Measurements from ENCODE around the gene POLR2H.
A peak's percentile ranks its signal among the peaks of the same experiment; 100 is the strongest.

POLR2H gene

DNA sequence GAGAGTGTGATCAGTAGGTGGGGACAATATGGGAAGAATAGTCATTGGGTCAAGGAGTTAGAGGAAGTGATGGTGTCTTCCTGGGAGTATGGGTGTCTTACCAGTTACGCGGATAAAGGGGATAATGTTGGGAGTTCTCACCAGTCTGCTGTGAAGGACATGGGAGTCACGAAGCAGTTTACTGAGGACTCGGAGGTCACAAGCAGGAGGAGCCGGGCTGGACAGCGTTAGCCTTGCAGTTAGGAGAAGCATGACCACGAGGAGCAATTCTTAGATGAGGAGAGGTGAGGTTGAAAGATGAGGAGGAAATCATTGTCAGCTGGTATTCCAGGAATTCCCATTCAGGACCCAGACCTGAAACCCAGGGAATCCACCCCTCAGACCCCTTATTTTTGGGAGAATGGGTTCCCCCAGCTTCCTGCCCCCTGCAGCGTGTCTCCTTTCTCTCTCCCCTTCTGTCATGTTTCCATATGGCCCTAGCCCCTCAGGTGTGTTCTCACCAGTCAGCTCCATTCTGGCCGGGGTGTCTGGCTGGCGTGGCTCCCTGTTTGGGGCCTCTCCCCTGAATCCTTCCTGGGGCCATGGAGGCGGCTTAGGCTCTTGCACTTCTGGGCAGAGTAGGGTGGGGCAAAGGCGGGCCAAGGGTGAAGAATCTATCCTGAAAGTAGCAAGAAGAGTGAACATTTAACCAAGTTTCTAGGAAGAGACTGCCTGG is 14.4 kb downstream of the POLR2H start:
- no peak for DNase-seq

DNA sequence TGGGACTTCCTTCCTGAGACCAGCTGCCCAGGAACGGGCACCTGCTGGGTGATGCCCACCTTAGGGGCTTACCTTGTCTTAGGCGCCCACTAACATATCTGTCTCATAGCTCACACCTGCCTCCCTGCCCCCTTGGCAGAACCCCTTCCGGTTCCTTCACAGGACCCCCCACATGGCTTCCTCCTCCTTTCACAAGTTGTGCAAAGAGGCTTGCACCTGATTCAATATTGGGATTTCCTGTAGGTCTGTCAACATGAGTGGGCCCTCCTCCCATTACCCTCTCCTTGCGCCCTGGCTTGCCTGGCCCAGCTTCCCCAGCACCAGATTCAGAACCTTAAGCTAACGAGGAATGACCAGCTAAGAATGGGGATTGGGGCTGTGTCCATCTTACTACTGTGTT is 15.9 kb downstream of the POLR2H start:
- no peak for DNase-seq

DNA sequence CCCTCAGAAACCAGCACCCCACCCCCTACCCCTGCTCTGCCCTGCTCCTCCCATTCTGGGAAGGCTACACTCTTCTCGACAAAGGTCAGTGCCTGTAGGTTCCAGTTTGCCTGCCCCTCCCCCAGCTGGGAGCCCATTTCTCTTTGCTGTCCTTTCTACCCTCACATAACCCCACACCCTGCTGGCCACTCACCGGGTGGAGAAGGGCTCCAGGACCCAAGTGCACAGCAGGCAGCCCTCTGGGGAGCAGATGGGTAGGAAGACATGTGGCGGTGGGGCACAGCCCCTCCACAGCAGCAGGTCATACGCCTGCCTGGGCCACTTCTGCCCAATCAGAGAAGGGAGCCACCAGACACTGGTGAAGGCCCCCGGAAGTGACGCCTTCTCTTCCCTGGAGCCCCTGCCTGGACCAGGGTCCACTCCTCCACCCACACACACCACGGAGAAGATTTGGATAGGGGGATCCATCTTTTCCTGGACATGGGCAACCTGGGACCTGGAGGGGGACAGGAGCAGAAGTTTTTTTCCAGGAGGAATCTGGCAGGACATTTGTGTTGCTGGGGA is 16.5 kb downstream of the POLR2H start, which contains the start of gene THPO:
THPO (minus strand) TSS at position 326 of the 564 bp plus-strand sequence. CDS start 1,948 bp downstream, outside the sequence.
- peak; percentile 66 for DNase-seq

DNA sequence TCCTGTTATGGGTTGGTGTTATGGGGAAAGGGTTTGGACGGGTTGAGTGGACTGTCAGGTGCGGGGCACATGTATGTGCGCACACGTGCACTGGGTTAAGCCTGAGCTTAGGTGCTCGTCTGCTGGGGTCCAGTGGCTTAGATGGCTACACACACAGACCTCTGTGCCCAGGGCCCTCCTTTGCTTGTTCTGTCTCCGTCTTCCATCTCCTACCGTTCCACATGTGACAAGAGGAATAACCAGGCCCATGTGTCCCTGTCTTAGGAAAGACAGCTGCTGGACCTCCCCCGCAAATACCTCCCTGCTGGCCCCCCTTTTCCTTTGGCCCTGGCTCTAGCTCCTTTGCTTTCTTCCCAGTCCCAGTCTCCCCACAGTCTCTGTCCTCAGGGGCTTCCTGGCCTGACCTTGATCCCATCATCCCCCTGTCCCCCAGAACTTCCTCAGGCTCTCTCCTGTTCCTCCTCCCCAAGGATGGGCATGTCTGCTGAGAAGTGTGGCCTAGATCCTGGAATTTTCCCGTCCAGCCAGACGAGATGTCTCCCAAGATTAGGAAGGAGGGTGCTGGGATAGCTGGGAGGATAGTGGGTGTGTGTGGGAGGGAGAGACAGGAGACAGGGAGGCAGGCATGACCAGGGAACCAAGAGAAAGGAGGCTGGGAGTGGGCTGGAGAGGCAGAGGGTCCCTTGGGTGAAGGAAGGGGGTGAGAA is 17.3 kb downstream of the POLR2H start:
- DNase-seq = no peak

DNA sequence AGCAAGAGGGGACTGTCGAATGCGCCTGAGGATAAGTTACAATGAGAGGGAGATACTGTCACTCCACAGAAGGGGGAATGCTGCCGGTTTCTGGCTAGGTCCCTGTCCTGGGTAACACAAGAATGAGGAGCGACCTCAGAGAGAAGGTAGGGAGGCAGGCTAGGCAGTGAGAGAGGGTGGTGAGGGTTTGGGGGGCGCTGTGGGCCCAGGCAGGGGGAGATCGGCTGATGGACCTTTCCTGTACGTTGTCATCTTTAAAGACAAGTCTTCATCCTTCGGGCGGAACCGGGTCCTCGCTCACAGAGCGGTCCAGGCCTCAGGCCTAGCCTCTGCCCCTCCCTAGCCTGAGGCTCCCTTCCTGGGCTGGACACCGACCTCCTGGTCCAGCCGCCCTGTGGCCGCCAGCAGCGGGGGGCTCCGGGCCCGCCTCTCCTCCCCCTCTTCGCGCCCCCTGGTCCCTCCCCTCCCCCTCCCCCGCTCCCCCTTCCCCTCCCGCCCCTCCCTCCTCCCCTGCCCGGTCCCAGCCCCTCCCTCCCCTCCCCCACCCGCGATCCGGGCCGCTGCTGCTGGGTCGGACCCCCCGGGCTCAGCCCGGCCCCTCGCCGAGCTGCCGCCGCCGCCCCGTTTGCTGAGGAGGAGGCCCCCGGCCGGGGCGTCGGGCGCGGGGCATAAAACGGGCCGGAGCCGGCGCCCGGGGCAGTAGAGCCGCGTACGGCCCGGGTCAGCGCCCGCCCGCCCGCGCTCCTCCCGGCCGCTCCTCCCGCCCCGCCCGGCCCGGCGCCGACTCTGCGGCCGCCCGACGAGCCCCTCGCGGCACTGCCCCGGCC is 18.1 kb downstream of the POLR2H start, which contains the start of gene CHRD:
CHRD (plus strand) TSS at position 697 of the 827 bp plus-strand sequence. CDS start 265 bp downstream, outside the sequence.
- no peak for DNase-seq

DNA sequence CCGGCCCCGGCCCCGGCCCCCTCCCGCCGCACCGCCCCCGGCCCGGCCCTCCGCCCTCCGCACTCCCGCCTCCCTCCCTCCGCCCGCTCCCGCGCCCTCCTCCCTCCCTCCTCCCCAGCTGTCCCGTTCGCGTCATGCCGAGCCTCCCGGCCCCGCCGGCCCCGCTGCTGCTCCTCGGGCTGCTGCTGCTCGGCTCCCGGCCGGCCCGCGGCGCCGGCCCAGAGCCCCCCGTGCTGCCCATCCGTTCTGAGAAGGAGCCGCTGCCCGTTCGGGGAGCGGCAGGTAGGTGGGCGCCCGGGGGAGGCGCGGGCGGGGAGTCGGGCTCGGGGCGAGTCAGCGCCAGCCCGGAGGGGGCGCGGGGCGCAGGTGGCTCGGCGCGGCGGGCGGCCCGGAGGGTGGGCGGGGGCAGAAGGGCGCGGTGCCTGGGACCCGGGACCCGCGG is 18.7 kb downstream of the POLR2H start:
- DNase-seq = peak; percentile 9

DNA sequence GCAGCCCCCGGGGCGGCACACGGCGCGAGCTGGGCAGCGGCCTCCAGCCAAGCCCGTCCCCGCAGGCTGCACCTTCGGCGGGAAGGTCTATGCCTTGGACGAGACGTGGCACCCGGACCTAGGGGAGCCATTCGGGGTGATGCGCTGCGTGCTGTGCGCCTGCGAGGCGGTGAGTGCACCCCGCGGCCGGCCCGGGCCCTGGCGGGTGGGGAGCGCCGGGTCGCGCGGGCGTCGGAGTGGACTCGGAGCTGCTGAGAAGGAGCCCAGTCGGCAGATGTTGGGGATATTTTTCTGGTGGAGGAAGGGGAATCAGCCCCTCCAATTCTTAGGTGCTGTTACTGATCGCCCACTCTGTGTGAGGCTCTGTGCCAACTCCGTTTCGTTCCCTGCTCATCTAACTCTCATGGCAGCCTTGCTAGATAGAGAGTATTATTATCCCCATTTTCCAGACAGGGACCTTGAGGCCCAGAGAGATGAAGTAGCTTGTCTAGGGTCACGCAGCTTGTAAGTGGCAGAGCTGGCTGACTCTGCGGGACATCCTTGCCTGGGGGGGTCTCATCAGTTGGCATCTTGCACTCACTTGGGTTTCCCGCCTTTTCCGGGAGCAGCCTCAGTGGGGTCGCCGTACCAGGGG is 19.2 kb downstream of the POLR2H start:
- no peak for DNase-seq

DNA sequence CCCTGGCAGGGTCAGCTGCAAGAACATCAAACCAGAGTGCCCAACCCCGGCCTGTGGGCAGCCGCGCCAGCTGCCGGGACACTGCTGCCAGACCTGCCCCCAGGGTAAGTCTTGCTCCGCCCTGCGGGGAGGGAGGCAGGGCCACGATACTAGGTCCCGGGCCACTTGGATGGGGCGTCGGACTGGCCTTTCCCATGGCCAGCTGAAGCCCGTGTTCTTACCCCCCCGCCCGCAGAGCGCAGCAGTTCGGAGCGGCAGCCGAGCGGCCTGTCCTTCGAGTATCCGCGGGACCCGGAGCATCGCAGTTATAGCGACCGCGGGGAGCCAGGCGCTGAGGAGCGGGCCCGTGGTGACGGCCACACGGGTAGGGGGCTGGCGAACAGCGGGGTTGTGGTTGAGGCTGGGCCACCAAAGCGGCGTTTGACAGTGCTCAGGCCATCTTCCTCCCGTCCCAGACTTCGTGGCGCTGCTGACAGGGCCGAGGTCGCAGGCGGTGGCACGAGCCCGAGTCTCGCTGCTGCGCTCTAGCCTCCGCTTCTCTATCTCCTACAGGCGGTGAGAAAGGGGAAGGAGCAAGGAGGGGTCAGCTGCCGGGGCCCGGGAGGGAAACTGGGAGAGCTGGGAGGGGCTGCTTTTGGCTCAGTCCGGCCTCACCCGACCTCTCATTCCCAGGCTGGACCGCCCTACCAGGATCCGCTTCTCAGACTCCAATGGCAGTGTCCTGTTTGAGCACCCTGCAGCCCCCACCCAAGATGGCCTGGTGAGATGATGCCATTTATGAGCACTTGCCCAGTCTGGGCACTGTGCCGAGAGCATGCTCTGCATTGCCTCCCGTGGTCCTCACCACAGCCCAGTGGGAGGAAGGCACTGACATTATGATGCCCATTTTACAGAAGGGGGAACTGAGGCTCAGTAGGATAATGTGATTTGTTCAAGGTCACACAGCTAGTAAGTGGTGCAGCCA is 20.0 kb downstream of the POLR2H start:
- DNase-seq = peak; percentile 46

DNA sequence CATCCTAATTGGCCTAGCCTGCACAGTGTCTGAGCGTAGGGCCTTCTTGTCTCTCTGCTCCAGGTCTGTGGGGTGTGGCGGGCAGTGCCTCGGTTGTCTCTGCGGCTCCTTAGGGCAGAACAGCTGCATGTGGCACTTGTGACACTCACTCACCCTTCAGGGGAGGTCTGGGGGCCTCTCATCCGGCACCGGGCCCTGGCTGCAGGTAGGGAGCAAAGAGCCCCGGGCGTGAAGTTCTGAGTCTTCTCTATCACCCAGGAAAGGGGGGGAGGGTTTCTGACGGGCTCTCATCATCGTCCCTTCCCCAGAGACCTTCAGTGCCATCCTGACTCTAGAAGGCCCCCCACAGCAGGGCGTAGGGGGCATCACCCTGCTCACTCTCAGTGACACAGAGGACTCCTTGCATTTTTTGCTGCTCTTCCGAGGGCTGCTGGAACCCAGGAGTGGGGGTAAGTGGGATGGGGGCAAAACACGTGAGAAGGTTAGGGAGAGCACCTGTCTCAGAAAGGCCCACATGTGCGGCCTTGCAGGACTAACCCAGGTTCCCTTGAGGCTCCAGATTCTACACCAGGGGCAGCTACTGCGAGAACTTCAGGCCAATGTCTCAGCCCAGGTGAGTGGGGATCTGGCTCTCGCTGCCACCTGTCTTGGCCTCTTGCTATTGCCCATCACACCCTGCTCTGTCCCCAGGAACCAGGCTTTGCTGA is 21.0 kb downstream of the POLR2H start:
- DNase-seq = no peak

DNA sequence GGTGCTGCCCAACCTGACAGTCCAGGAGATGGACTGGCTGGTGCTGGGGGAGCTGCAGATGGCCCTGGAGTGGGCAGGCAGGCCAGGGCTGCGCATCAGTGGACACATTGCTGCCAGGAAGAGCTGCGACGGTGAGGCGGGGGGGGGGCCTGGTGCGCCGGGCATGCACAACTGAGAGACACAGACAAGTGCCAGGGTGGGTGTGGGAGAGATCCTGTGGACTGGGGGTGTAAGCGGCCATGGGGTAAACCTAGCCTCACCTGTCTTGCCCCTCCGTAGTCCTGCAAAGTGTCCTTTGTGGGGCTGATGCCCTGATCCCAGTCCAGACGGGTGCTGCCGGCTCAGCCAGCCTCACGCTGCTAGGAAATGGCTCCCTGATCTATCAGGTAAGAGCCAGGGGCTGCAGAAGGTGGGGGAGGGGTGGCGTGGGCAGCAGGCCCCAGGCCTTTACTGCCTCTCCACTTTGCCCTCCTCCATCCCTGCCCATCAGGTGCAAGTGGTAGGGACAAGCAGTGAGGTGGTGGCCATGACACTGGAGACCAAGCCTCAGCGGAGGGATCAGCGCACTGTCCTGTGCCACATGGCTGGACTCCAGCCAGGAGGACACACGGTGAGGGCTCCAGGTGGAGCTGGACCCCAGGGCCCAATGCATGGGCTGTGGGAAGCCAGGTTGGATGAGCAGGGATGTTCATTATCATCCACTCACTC is 21.7 kb downstream of the POLR2H start:
- no peak for DNase-seq

DNA sequence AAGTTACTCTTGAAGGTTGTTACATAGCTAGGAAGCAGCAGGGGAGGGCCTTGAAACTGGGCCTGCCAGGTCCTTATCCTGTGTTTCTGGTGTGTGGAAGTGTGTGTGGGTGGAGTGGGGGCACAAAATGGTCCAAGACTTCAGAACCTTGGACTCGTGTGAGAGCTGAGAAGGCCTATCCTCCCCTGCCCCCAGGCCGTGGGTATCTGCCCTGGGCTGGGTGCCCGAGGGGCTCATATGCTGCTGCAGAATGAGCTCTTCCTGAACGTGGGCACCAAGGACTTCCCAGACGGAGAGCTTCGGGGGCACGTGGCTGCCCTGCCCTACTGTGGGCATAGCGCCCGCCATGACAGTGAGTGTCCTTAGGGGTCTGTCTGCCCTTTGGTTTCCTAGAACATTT is 22.8 kb downstream of the POLR2H start:
- DNase-seq = no peak

DNA sequence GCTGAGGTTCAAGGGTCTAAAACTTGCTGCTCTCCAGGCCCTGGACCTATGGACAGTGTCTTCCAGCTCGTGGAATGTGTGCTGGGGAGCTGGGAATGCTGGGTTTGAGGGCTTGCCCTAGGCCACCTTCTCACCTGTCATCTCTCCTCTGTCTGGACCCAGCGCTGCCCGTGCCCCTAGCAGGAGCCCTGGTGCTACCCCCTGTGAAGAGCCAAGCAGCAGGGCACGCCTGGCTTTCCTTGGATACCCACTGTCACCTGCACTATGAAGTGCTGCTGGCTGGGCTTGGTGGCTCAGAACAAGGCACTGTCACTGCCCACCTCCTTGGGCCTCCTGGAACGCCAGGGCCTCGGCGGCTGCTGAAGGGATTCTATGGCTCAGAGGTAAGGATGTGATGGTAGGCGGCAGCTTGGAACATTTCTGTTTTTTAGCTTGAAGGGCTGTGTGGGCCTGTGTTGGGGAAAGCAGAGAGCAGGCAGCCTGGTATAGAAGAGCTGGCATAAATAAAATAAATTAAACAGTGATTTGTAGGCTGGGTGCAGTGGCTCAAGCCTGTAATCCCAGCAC is 23.4 kb downstream of the POLR2H start:
- DNase-seq = no peak

DNA sequence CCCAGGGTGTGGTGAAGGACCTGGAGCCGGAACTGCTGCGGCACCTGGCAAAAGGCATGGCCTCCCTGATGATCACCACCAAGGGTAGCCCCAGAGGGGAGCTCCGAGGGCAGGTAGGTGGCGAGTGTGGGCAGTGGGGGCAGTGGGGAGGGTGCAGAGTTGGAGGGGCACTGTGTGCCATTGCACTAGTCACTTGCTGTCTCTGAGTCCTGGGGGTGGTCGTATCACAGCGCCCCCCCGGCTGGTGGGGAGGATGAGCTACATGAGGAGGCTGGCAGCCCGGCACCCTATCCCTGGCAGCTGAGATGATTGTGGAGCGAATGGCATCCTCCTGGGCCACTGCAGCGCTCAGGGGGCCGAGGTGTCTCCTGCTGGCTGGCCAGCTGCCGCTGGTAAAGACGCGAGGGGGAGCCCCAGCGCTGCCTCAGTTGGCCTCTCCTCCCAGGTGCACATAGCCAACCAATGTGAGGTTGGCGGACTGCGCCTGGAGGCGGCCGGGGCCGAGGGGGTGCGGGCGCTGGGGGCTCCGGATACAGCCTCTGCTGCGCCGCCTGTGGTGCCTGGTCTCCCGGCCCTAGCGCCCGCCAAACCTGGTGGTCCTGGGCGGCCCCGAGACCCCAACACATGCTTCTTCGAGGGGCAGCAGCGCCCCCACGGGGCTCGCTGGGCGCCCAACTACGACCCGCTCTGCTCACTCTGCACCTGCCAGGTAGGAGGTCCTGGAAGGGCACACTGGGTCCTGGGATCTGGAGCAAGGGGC is 24.7 kb downstream of the POLR2H start:
- DNase-seq = no peak

DNA sequence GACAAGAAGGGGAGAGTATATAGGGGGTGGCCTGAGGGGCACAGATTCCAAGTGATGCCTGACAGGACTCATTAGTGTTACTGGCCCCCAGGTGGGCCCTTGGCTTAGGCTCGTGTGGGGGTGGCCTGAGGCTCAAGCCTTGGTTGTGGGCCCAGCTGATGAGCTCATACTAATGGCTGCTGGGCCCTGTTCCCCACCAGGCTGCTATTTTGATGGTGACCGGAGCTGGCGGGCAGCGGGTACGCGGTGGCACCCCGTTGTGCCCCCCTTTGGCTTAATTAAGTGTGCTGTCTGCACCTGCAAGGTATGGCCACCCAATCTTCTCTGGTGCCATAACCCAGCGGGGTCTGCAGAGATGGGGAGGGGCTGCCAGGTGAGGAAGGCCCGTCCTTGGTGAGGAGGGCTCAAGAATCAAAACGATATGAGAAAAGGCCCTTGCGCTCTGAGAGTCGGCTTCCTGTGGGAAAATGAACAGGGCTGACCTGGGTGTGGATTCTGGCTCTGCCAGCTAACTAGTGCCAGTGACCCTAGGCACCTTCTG is 25.7 kb downstream of the POLR2H start:
- no peak for DNase-seq

DNA sequence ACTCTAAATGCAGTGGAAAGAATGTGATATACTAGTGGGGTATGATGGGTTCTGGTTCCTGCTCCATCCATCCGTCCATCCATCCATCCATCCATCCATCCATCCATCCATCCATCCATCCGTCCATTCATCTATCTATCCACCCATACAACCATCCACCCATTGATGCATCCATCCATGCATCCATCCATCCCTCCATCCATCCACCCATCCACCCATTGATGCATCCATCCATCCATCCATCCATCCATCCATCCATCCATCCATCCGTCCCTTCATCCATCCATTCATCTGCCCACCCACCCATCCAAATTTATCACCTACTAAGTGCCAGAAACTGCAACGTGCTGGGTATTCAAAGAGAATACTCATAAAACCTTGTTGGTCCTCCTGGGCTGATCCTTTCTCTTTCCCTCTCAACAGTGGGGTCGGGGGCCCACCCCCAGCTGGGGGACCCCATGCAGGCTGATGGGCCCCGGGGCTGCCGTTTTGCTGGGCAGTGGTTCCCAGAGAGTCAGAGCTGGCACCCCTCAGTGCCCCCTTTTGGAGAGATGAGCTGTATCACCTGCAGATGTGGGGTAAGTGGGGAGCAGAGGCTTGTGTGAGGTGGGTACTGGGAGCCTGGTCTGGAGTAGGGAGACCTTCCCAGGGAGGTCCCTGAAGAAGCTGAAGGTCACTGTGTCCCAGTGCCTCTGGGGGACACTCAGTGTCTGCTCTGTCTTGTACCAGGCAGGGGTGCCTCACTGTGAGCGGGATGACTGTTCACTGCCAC is 26.8 kb downstream of the POLR2H start:
- no peak for DNase-seq

DNA sequence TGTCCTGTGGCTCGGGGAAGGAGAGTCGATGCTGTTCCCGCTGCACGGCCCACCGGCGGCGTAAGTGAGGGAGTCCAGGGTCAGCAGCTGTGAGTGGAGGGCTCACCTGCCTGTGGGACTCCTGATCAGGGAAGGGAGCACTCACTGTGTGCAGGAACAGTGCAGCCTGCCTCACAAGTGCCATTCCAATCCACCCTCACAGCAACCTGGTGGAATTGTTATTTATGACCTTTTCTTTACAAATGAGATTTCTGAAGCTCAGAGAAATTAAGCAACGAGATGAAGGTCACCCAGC is 27.4 kb downstream of the POLR2H start:
- no peak for DNase-seq

DNA sequence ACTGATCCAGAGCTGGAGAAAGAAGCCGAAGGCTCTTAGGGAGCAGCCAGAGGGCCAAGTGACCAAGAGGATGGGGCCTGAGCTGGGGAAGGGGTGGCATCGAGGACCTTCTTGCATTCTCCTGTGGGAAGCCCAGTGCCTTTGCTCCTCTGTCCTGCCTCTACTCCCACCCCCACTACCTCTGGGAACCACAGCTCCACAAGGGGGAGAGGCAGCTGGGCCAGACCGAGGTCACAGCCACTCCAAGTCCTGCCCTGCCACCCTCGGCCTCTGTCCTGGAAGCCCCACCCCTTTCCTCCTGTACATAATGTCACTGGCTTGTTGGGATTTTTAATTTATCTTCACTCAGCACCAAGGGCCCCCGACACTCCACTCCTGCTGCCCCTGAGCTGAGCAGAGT is 27.9 kb downstream of the POLR2H start:
- DNase-seq = no peak

DNA sequence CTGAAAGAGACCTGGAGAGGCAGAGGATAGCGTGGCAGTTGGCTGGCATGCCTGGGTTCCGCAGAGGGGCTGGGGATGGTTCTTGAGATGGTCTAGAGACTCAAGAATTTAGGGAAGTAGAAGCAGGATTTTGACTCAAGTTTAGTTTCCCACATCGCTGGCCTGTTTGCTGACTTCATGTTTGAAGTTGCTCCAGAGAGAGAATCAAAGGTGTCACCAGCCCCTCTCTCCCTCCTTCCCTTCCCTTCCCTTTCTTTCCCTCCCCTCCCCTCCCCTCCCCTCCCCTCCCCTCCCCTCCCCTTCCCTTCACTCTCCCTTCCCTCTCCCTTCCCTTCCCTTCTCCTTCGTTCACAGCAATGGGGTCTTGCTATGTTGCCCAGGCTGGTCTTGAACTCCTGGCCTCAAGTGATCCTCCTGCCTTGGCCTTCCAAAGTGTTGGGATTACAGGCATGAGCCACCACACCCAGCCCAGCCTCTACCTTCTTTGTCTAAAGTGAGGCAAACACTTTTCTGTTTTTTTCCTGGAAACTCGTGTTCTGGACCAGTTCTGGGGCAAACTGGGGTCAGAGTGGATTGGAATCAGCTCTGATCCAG is 28.5 kb downstream of the POLR2H start:
- DNase-seq = no peak

All from OCI-M1 (cell line).